ENCODE results near the gene TCF12. TPM values are rescaled to one million over a fixed set of nuclear protein-coding genes. Genes with fewer than 3 reads are reported as not detected.

TCF12 gene
- total and polyA plus RNA-seq, 2 donors (not counting 3 experiments of a cell fraction or from before 2014, with no cell fraction given): 72.1 to 133 TPM

GRCh38 chr15:57195326-57195725 lies 276.9 kb downstream of the TCF12 start:
- dilution Hi-C loops (cut with MboI; ENCODE audit: extremely low pct_ligation_motif_present, low sequenced_read_pairs) (no loop called here), intact Hi-C loops (cut with micrococcal nuclease) (no loop called here)
- peaks cover 3% of the 10 kb centered on the region in 2 experiments for H3K36me3 ChIP-seq (ENCODE audit: control insufficient read depth in 2 of 2, extremely low read depth in 1 of 2, insufficient read depth in 2 of 2, low read length in 2 of 2)
- ChIA-PET POLR2A (no interaction called here), CTCF (interaction anchor here (1.5 to 1.6 kb wide), 2 partner anchors 10 to 24 kb away, joined by 4 to 5 read pairs; no protein-coding TSS in a partner anchor)
- TF ChIP-seq CTCF (IDR thresholded peaks at IDR 0.05; ENCODE audit: extremely low read depth in 1 of 2, insufficient read depth in 1 of 2, low read depth in 1 of 2, low read length in 2 of 2) (no peak), POLR2AphosphoS5 (IDR thresholded peaks at IDR 0.05; ENCODE audit: insufficient read depth, low read depth, low read length) (no peak), GATA2 (IDR thresholded peaks at IDR 0.05; ENCODE audit: insufficient read depth, insufficient read length, low read depth, low read length) (no peak), MYC (IDR thresholded peaks at IDR 0.05; ENCODE audit: low read depth, low read length) (no peak), FOS (IDR thresholded peaks at IDR 0.05; ENCODE audit: borderline replicate concordance, insufficient read depth, low read length) (no peak), EZH2 (IDR thresholded peaks at IDR 0.05; ENCODE audit: borderline replicate concordance, low read depth, low read length, severe bottlenecking) (no peak)
- H3K4me1 ChIP-seq (ENCODE audit: control insufficient read depth, extremely low read depth, insufficient read depth, low read length): peaks cover 12% of the 10 kb centered on the region
- FAIRE-seq (no peak), DNase-seq (ENCODE audit: low read depth, low spot score) (no peak)
- no peak overlapping the region for H3K9ac ChIP-seq (replicated peaks; ENCODE audit: extremely low read depth, insufficient read depth, low read length)
- BruUV-seq (replicated peaks): no TSS peak
- H3K4me3 ChIP-seq (replicated peaks in 1 of 3; ENCODE audit: insufficient read depth in 1 of 3, low read depth in 1 of 3, low read length in 3 of 3): no peak overlapping the region
- H3K9me3 ChIP-seq (replicated peaks; ENCODE audit: control insufficient read depth, insufficient read depth, low read length): no peaks in the 10 kb centered on the region
- H4K20me1 ChIP-seq (replicated peaks; ENCODE audit: control insufficient read depth, extremely low read depth, insufficient read depth, low read length): no peaks in the 10 kb centered on the region
- H3K9me1 ChIP-seq (replicated peaks; ENCODE audit: control insufficient read depth, extremely low read depth, insufficient read depth, low read length): no peaks in the 10 kb centered on the region
- H3K79me2 ChIP-seq (ENCODE audit: control insufficient read depth, insufficient read depth, low read length): peaks cover 2% of the 10 kb centered on the region
- no peaks in the 10 kb centered on the region for H3K27me3 ChIP-seq (ENCODE audit: control insufficient read depth in 2 of 2, insufficient read depth in 2 of 2, low read length in 2 of 2)
- H2AFZ ChIP-seq (ENCODE audit: low read depth, low read length): no peak overlapping the region
- no peak overlapping the region for H3K27ac ChIP-seq (ENCODE audit: insufficient read depth, low read depth, low read length)
- H3K4me2 ChIP-seq (ENCODE audit: insufficient read depth, low read length): no peak overlapping the region
